Chondrocyte (in vitro differentiated cells): Measurements from ENCODE around the gene PTGIR. TPM values are rescaled to one million over a fixed set of nuclear protein-coding genes. Genes with fewer than 3 reads are reported as not detected.

Source experiments
- DNase-seq: peaks from one replicate; pipeline ENCODE4 v3.0.0; 2021; ENCODE audit warnings: mixed read lengths, low spot score
- H3K27ac Mint-ChIP-seq: one replicate; pipeline ENCODE4 v1.8.0; 2021; ENCODE audit warnings: mild to moderate bottlenecking, moderate library complexity, mixed read lengths; ENCODE audit not compliant: unreplicated experiment
- H3K27me3 Mint-ChIP-seq: 2 replicates; pipeline ENCODE4 v1.8.0; 2021; ENCODE audit warnings: low read depth, mixed read lengths
- H3K36me3 Mint-ChIP-seq: 2 replicates; pipeline ENCODE4 v1.8.0; 2021; ENCODE audit warnings: low read depth, mixed read lengths
- H3K4me1 Mint-ChIP-seq: 2 replicates; pipeline ENCODE4 v1.8.0; 2021; ENCODE audit warnings: low read depth, mild to moderate bottlenecking, mixed read lengths
- H3K4me3 Mint-ChIP-seq: one replicate; pipeline ENCODE4 v1.8.0; 2021; ENCODE audit warnings: mild to moderate bottlenecking, moderate library complexity, mixed read lengths; ENCODE audit not compliant: unreplicated experiment
- H3K9me3 Mint-ChIP-seq: 2 replicates; pipeline ENCODE4 v1.8.0; 2021; ENCODE audit warnings: low read depth, mixed read lengths
- total RNA-seq: library from RNA; stranded (reverse); gene quantifications from 3 replicates; pipeline ENCODE4 v1.2.1, GENCODE V29; 2021
- TF ChIP-seq, protein P1 (sequence below): fragments of 200-600 bp; sonication (generic); IDR thresholded peaks from 2 replicates; pipeline ENCODE4 v1.5.0; 2021; ENCODE audit warnings: antibody characterized with exemption, mild to moderate bottlenecking, moderate library complexity

Gene PTGIR
- total RNA-seq, 1 donor from 2014 or later, result 2.4 TPM

DNA sequence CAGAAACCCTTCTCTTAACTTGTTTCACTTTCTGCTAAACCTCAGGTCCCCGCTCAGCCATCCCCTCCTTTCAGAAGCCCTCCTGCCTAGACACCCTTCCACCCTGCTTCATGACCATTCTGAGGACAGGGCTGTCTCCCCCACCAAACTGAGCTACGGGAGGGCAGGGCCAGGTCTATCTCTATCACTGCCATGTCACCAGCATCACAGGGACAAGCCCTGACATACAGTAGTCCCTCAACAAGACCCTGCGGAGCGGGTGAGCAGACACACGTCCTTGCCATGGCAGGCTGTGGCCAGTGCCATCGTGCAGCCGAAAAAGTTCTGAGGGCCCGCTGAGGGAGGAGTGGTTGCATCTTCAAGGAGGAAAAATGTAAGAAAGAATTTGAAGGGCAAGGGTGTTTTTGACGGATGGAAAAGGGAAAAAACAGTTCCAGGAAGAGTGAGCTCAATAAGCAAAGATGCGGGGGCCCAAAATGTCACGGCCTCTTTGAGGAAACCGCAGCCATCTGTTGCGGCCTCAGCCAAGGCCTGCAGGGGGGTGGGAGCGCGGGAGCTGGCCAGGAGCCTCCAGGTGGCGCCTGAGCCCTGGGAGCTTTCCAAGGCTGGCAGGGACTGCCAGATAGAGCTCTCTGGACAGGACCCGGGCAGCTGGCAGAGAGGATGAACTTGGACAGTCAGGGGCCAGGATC lies 8.1 kb downstream of the PTGIR start:
- Mint-ChIP-seq H3K27ac (peak overlapping the region; percentile 64), H3K4me3 (no peak overlapping the region), H3K27me3 (no peaks in the 10 kb centered on the region), H3K9me3 (no peaks in the 10 kb centered on the region), H3K36me3 (no peaks in the 10 kb centered on the region), H3K4me1 (peaks cover 35% of the 10 kb centered on the region)
- no peak for DNase-seq
- TF ChIP-seq, protein P1, sequence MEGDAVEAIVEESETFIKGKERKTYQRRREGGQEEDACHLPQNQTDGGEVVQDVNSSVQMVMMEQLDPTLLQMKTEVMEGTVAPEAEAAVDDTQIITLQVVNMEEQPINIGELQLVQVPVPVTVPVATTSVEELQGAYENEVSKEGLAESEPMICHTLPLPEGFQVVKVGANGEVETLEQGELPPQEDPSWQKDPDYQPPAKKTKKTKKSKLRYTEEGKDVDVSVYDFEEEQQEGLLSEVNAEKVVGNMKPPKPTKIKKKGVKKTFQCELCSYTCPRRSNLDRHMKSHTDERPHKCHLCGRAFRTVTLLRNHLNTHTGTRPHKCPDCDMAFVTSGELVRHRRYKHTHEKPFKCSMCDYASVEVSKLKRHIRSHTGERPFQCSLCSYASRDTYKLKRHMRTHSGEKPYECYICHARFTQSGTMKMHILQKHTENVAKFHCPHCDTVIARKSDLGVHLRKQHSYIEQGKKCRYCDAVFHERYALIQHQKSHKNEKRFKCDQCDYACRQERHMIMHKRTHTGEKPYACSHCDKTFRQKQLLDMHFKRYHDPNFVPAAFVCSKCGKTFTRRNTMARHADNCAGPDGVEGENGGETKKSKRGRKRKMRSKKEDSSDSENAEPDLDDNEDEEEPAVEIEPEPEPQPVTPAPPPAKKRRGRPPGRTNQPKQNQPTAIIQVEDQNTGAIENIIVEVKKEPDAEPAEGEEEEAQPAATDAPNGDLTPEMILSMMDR, result peak; percentile 74

DNA sequence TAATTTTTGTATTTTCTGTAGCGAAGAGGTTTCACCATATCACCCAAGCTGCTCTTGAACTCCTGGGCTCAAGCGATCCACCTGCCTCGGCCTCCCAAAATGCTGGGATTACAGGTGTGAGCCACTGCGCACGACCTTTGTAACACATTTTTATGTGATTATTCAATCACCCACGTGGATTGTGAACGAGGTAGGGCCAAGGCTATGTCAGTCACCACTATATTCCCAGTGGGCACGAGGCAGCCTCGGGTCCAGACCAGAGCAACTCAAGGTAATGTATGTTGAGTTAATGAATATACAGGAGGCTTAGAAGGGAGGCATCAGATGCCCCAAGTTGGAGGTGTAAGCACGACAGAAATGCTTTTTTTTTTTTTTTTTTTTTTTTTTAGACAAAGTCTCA lies 8.9 kb downstream of the PTGIR start:
- Mint-ChIP-seq H3K4me3 (no peak overlapping the region), H3K4me1 (peaks cover 28% of the 10 kb centered on the region), H3K27ac (no peak overlapping the region), H3K36me3 (peaks cover under 1% of the 10 kb centered on the region), H3K9me3 (no peaks in the 10 kb centered on the region), H3K27me3 (no peaks in the 10 kb centered on the region)
- DNase-seq, result no peak
- TF ChIP-seq, protein P1, result no peak

DNA sequence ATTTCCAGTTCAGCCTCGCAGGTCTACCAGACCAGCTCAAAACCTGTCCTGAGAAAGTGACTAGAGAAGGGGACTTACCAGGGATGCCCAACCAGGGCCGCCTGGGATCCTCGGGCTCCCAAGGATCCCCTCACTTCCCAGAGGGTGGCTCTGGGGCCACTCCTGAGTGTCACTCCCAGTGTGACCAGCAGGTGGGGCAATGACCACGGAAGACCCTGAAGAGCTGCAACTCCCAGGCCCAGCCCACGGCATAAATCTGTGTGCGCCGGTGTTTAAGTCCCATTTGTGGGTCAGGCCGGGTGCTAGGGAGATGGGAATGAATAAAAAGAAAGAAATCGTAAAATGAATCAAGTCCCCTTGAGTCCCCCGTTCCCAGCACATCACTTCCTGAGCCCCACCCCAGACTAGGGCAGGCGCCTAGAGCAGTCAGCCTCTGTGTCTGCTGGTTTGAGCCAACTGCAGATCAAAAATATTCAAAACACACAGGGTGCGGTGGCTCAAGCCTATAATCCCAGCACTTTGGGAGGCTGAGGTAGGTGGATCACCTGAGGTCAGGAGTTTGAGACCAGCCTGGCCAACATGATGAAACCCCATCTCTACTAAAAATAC lies 10.7 kb downstream of the PTGIR start:
- TF ChIP-seq, protein P1, result peak; percentile 94
- Mint-ChIP-seq H3K4me3 (no peak overlapping the region), H3K9me3 (no peaks in the 10 kb centered on the region), H3K27me3 (no peaks in the 10 kb centered on the region), H3K36me3 (peaks cover 12% of the 10 kb centered on the region), H3K27ac (no peak overlapping the region), H3K4me1 (peaks cover 18% of the 10 kb centered on the region)
- peak; percentile 86 for DNase-seq

DNA sequence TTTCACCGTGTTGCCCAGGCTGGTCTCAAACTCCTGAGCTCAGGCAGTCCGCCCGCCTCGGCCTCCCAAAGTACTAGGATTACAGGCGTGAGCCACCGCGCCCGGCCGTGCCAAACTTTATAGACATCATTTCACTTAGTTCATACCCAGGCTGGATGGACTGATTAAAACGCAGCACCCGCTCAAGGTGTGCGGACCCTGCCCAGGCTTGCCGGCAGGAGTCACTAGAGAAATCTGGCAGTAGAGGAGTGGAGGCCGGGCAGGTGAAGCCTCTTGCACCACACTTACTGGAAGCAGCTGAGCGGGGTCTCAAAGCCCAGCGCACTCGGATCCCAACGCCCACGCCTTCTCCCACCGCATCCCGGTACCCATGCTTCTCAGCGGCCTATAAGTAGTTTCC lies 11.4 kb downstream of the PTGIR start:
- TF ChIP-seq, protein P1, result no peak
- Mint-ChIP-seq H3K4me3 (no peak overlapping the region), H3K27me3 (no peaks in the 10 kb centered on the region), H3K36me3 (peaks cover 15% of the 10 kb centered on the region), H3K27ac (no peak overlapping the region), H3K4me1 (peaks cover 18% of the 10 kb centered on the region), H3K9me3 (no peaks in the 10 kb centered on the region)
- DNase-seq, result peak; percentile 80

DNA sequence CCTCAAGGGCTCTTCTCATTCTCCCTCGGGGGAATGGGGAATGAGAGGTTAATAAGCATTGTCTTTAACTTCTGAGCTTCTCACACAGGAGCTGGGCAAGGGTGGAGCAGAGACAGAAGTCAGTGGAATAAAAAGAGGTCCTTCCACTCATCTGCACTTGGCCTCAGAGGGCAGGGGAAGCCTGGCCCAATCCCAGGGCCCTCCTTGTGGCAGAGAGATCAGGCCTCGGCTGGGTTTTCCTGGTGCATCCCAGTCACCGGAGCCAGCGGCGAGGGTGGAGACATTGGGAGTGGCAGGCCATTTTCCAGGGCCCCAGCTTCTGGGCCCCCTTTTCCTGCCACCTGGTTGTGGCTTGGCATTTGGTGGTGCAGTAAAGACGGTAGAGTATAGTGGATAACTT lies 13.1 kb downstream of the PTGIR start:
- Mint-ChIP-seq H3K36me3 (peaks cover 24% of the 10 kb centered on the region), H3K4me1 (peaks cover 13% of the 10 kb centered on the region), H3K27ac (peak overlapping the region; percentile 58), H3K9me3 (no peaks in the 10 kb centered on the region), H3K4me3 (no peak overlapping the region), H3K27me3 (no peaks in the 10 kb centered on the region)
- peak; percentile 41 for DNase-seq
- TF ChIP-seq, protein P1, result no peak
